CD14-positive monocyte (primary cell): ENCODE results near the gene PKP3. TPM values are rescaled to one million over a fixed set of nuclear protein-coding genes. Genes with fewer than 3 reads are reported as not detected.
A peak's percentile ranks its signal among the peaks of the same experiment; 100 is the strongest.
"Not testable (repeated sequence)": the region's sequence is repeated elsewhere in the genome, so short reads cannot be mapped to it uniquely, and the experiment has no call there.

ENCODE experiments used
- DNase-seq, 3 donors: peaks; one replicate each; pipeline ENCODE4 v3.0.0-alpha.2; 2011 to 2022
- H2AFZ ChIP-seq: 2 replicates; pipeline ENCODE4 v1.6.0; 2012; ENCODE audit warnings: mild to moderate bottlenecking, low read depth, low read length, inconsistent platforms; ENCODE audit not compliant: insufficient read depth, poor library complexity, severe bottlenecking
- H3K27ac ChIP-seq, 2 donors: 1 replicate in 1 of 2; 2 replicates in 1 of 2; pipeline ENCODE4 v1.5.1; 2012 to 2013; ENCODE audit warnings: low read length in 2 of 2, control low read depth in 1 of 2, inconsistent platforms in 1 of 2, low read depth in 1 of 2, mild to moderate bottlenecking in 1 of 2
- H3K27me3 ChIP-seq, 2 donors: one replicate each; pipeline versions ENCODE4 v1.6.0 to v1.6.1; 2011 to 2013; ENCODE audit warnings: low read length in 2 of 2; ENCODE audit not compliant: control insufficient read depth in 2 of 2, insufficient read depth in 2 of 2
- H3K36me3 ChIP-seq, 2 donors: replicated peaks in 1 of 2; 1 replicate in 1 of 2; 2 replicates in 1 of 2; pipeline versions ENCODE4 v1.5.1 to v1.6.1; 2012 to 2013; ENCODE audit warnings: low read length in 2 of 2, control low read depth in 1 of 2, inconsistent platforms in 1 of 2, mild to moderate bottlenecking in 1 of 2; ENCODE audit not compliant: insufficient read depth in 2 of 2, control insufficient read depth in 1 of 2
- H3K4me1 ChIP-seq, 2 donors: 1 replicate in 1 of 2; 2 replicates in 1 of 2; pipeline versions ENCODE4 v1.5.1 to v1.6.1; 2012 to 2013; ENCODE audit warnings: low read length in 2 of 2, control low read depth in 1 of 2, inconsistent platforms in 1 of 2, mild to moderate bottlenecking in 1 of 2, moderate library complexity in 1 of 2; ENCODE audit not compliant: insufficient read depth in 2 of 2, control insufficient read depth in 1 of 2
- H3K4me2 ChIP-seq: replicated peaks from 2 replicates; pipeline ENCODE3; 2012; ENCODE audit warnings: low read length, moderate library complexity, mild to moderate bottlenecking; ENCODE audit not compliant: poor library complexity, severe bottlenecking; ENCODE audit errors: extremely low read depth
- H3K4me3 ChIP-seq, 3 experiments: fragments of 200-600 bp in 1 of 3; sonication (generic) in 1 of 3; replicated peaks in 1 of 3; 1 replicate in 2 of 3; 2 replicates in 1 of 3; pipeline ENCODE4 v1.5.1; 2011 to 2013; ENCODE audit warnings: low read length in 3 of 3, mild to moderate bottlenecking in 3 of 3, control low read depth in 2 of 3, low read depth in 2 of 3, inconsistent platforms in 1 of 3, moderate library complexity in 1 of 3
- H3K79me2 ChIP-seq: 2 replicates; pipeline ENCODE4 v1.6.0; 2012; ENCODE audit warnings: mild to moderate bottlenecking, control low read depth, inconsistent platforms, low read length, moderate library complexity; ENCODE audit not compliant: insufficient read depth
- H3K9ac ChIP-seq: 2 replicates; pipeline ENCODE4 v1.6.0; 2017; ENCODE audit warnings: low read length, mild to moderate bottlenecking; ENCODE audit not compliant: insufficient read depth, poor library complexity, severe bottlenecking
- H3K9me3 ChIP-seq, 2 donors: replicated peaks in 1 of 2; 1 replicate in 1 of 2; 2 replicates in 1 of 2; pipeline versions ENCODE4 v1.5.1 to v1.6.1; 2012 to 2013; ENCODE audit warnings: low read length in 2 of 2, control low read depth in 1 of 2; ENCODE audit not compliant: control insufficient read depth in 1 of 2, insufficient read depth in 1 of 2
- H4K20me1 ChIP-seq: 2 replicates; pipeline ENCODE4 v1.6.0; 2012; ENCODE audit warnings: mild to moderate bottlenecking, low read length, control low read depth, moderate library complexity; ENCODE audit not compliant: insufficient read depth
- H3K27ac Mint-ChIP-seq, 7 donors: one replicate each; pipeline ENCODE4 v1.8.0; 2020; ENCODE audit warnings: mild to moderate bottlenecking in 7 of 7, mixed read lengths in 7 of 7, moderate library complexity in 6 of 7, inconsistent platforms in 2 of 7
- H3K27me3 Mint-ChIP-seq, 3 donors: one replicate each; pipeline ENCODE4 v1.8.0; 2021 to 2022; ENCODE audit warnings: low read depth in 3 of 3, mild to moderate bottlenecking in 3 of 3, mixed read lengths in 3 of 3, moderate library complexity in 3 of 3, inconsistent platforms in 1 of 3
- H3K36me3 Mint-ChIP-seq, 2 donors: one replicate each; pipeline ENCODE4 v1.8.0; 2020; ENCODE audit warnings: mixed read lengths in 2 of 2, inconsistent platforms in 1 of 2, mild to moderate bottlenecking in 1 of 2
- H3K4me1 Mint-ChIP-seq: one replicate; pipeline ENCODE4 v1.8.0; 2020; ENCODE audit warnings: mild to moderate bottlenecking, mixed read lengths
- H3K4me3 Mint-ChIP-seq, 2 donors: one replicate each; pipeline ENCODE4 v1.8.0; 2020; ENCODE audit warnings: mild to moderate bottlenecking in 2 of 2, mixed read lengths in 2 of 2, moderate library complexity in 1 of 2
- H3K9me3 Mint-ChIP-seq, 7 donors: one replicate each; pipeline ENCODE4 v1.8.0; 2020 to 2022; ENCODE audit warnings: mixed read lengths in 7 of 7, mild to moderate bottlenecking in 6 of 7, moderate library complexity in 6 of 7, inconsistent platforms in 2 of 7
- WGBS: methylation state at CpG from one replicate; pipeline ENCODE4 v1.1.5; 2013; ENCODE audit warnings: missing lambda C conversion rate; ENCODE audit not compliant: insufficient coverage; 5-methylcytosine and 5-hydroxymethylcytosine counted together
- intact Hi-C, 2 donors: fragments of 100-400 bp; cut with micrococcal nuclease; formaldehyde crosslinking; loops; one replicate each; pipeline versions ENCODE4 v1.15.0 to v1.15.1; 2023
- polyA plus RNA-seq, 3 donors: library from polyadenylated mRNA; depleted of rRNA in 1 of 3; unstranded in 2 of 3; stranded (reverse) in 1 of 3; fragments of 300-500 nt in 2 of 3; fragments of >200 nt in 1 of 3; fragmentation: Illumina TruSeq in 2 of 3; gene quantifications; 1 replicate in 2 of 3; 2 replicates in 1 of 3; pipeline ENCODE4 v1.2.3, GENCODE V29; 2012 to 2021
- TF ChIP-seq, protein P1 (sequence below): fragments of 200-600 bp; IDR thresholded peaks from one replicate; pipeline ENCODE4 v1.8.0; 2022; ENCODE audit warnings: antibody characterized with exemption, mild to moderate bottlenecking

Gene PKP3
- polyA plus RNA-seq, 3 donors, result not detected

DNA sequence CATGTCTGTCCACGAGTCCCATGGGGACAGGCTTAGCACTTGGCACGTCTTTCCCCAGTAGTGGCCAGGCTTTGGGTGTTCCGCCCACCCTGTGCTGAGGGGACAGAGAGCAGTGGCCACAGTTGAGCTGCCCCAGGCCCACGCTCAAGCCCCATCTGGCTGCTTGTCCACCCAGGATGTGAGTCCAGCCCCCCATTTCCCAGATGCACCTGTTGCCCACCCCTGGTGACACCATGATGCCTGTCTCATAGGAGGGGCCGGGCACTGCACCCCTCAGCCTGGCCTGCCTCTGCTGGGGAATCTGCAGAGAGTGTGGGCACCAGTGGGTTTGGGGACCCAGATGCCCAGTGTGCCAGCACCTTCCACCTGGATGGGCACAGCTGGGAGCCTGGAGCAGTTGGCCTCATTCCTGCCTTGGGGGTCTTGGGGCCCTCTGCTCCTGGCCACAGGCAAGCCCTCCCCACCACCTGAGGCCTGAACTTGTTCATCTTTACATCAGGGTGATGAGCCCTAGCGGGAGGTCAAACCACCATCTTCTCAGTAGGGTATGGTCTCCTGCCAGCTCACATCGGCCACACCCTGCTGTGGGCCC, 15.1 kb downstream of the PKP3 start:
- H3K9me3 Mint-ChIP-seq, result no peaks in the 10 kb centered on the region
- peaks cover 18% of the 10 kb centered on the region for H3K4me1 Mint-ChIP-seq
- no peaks in the 10 kb centered on the region for H3K9me3 ChIP-seq
- TF ChIP-seq, protein P1, sequence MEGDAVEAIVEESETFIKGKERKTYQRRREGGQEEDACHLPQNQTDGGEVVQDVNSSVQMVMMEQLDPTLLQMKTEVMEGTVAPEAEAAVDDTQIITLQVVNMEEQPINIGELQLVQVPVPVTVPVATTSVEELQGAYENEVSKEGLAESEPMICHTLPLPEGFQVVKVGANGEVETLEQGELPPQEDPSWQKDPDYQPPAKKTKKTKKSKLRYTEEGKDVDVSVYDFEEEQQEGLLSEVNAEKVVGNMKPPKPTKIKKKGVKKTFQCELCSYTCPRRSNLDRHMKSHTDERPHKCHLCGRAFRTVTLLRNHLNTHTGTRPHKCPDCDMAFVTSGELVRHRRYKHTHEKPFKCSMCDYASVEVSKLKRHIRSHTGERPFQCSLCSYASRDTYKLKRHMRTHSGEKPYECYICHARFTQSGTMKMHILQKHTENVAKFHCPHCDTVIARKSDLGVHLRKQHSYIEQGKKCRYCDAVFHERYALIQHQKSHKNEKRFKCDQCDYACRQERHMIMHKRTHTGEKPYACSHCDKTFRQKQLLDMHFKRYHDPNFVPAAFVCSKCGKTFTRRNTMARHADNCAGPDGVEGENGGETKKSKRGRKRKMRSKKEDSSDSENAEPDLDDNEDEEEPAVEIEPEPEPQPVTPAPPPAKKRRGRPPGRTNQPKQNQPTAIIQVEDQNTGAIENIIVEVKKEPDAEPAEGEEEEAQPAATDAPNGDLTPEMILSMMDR, result no peak
- H3K27me3 Mint-ChIP-seq, result peaks cover 1 to 5% (median 1%) of the 10 kb centered on the region in 3 donors
- peaks cover 15% of the 10 kb centered on the region for H4K20me1 ChIP-seq
- peaks cover 0 to 2% of the 10 kb centered on the region in 2 donors for H3K36me3 ChIP-seq
- H3K9ac ChIP-seq, result no peak overlapping the region
- intact Hi-C loops, result loop anchor here in 1 of 2 donors (5.0 kb wide), 2 partner anchors 98 to 172 kb away; partner anchors contain the start of genes PSMD13, RNH1 and SIRT3
- DNase-seq, result no peak
- no peak overlapping the region for H3K4me2 ChIP-seq
- peak overlapping the region in 1 of 7 donors; percentile 18 for H3K27ac Mint-ChIP-seq
- no peak overlapping the region for H3K4me3 Mint-ChIP-seq
- peaks cover 16% of the 10 kb centered on the region for H3K79me2 ChIP-seq
- no peak overlapping the region for H3K4me3 ChIP-seq
- no peak overlapping the region for H3K27ac ChIP-seq
- H3K36me3 Mint-ChIP-seq, result no peaks in the 10 kb centered on the region
- H3K4me1 ChIP-seq, result peaks cover 30 to 36% of the 10 kb centered on the region in 2 donors
- 83% methylated on average over 6 of the region's 7 CpGs for WGBS
- H2AFZ ChIP-seq, result no peak overlapping the region
- no peaks in the 10 kb centered on the region for H3K27me3 ChIP-seq

DNA sequence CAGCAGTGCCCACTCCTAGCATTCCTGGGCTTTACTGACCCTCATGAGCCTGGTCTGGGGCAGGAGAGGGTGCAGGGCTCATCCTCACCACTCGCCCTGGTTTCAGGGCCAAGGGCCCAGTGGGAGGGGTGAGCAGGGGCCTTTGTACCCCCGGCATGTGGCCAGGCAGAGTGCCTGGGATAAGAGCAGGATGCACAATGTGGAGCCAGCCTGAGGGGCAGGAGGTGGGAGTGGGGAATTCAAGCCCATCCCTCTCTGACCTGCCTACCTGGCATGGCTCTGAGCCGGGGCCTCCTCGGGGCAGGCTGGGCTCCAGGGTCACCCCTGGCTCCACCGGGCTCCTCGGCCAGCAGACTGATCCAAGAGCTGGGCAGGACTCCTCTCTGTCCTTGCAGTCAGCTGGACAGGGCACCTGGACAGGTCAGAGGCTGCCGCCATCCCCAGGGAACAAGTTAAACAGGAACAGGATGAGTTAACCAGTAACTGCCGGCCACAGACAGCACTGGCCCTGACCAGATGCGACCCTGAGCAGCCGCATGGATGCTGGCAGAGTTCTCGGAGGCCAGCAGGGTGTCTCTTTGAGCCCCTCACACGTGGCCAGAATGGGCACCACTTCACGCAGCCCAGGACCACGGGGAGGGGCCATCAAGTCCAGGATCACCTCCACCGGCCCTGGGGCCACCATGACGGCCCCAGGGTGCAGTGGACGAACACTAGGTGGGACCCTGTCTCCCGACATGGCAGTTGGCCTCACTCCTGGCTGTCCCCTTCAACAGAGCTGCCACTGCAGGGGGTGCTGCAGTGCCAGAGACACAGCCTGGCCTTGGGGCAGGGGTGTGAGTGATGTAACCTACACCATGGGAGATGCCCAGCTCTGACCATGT, 15.8 kb downstream of the PKP3 start:
- 86% methylated on average over 17 of the region's 18 CpGs for WGBS
- Histone ChIP-seq H3K79me2 (peaks cover 24% of the 10 kb centered on the region), H3K36me3 (peaks cover 0 to 2% of the 10 kb centered on the region in 2 donors), H3K9me3 (no peaks in the 10 kb centered on the region), H4K20me1 (peaks cover 15% of the 10 kb centered on the region), H3K27me3 (no peaks in the 10 kb centered on the region), H3K27ac (no peak overlapping the region), H3K4me1 (peaks cover 35 to 42% of the 10 kb centered on the region in 2 donors), H3K9ac (no peak overlapping the region), H2AFZ (no peak overlapping the region), H3K4me3 (no peak overlapping the region), H3K4me2 (no peak overlapping the region)
- no peaks in the 10 kb centered on the region for H3K36me3 Mint-ChIP-seq
- H3K4me1 Mint-ChIP-seq, result peaks cover 24% of the 10 kb centered on the region
- intact Hi-C loops, result loop anchor here (5.0 kb wide), 3 partner anchors 37 to 173 kb away; partner anchors contain the start of genes PSMD13 (in 1 of the 2), RNH1 (in 1 of the 2) and SIRT3 (in 1 of the 2)
- H3K9me3 Mint-ChIP-seq, result no peaks in the 10 kb centered on the region
- peaks cover 1 to 2% (median 1%) of the 10 kb centered on the region in 3 donors for H3K27me3 Mint-ChIP-seq
- H3K4me3 Mint-ChIP-seq, result no peak overlapping the region
- no peak for DNase-seq
- TF ChIP-seq, protein P1, result no peak
- peak overlapping the region in 1 of 7 donors; percentile 8 for H3K27ac Mint-ChIP-seq

DNA sequence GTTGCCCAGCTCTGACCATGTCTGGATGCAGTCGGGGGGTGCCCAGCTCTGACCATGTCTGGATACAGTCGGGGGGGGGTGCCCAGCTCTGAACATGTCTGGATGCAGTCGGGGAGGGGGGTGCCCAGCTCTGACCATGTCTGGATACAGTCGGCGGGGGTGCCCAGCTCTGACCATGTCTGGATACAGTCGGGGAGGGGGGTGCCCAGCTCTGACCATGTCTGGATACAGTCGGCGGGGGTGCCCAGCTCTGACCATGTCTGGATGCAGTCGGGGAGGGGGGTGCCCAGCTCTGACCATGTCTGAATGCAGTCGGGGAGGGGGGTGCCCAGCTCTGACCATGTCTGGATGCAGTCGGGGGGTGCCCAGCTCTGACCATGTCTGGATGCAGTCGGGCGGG, 16.7 kb downstream of the PKP3 start:
- Histone ChIP-seq H4K20me1 (peaks cover 15% of the 10 kb centered on the region), H3K79me2 (peaks cover 30% of the 10 kb centered on the region), H3K4me1 (peaks cover 42 to 49% of the 10 kb centered on the region in 2 donors)
- not testable (repeated sequence) for H3K4me3 ChIP-seq, DNase-seq, H2AFZ ChIP-seq, H3K36me3 Mint-ChIP-seq, H3K27ac Mint-ChIP-seq, H3K9me3 Mint-ChIP-seq, H3K9me3 ChIP-seq, H3K4me2 ChIP-seq, H3K9ac ChIP-seq, H3K27ac ChIP-seq, H3K36me3 ChIP-seq, H3K27me3 Mint-ChIP-seq, H3K4me3 Mint-ChIP-seq, H3K27me3 ChIP-seq
- intact Hi-C loops, result loop anchor here in 1 of 2 donors (5.0 kb wide), 1 partner anchor 37 kb away; no protein-coding TSS in a partner anchor
- no CpG with 5 or more reads among the region's 13 CpGs for WGBS
- peaks cover 30% of the 10 kb centered on the region for H3K4me1 Mint-ChIP-seq
